ENCODE data around the gene SRGAP1. TPM values are rescaled to one million over a fixed set of nuclear protein-coding genes. Genes with fewer than 3 reads are reported as not detected.
A peak's percentile ranks its signal among the peaks of the same experiment; 100 is the strongest.
"Not testable (repeated sequence)": the region's sequence is repeated elsewhere in the genome, so short reads cannot be mapped to it uniquely, and the experiment has no call there.

SRGAP1 gene
- total and polyA plus RNA-seq, 2 donors from 2014 or later: 1.8 to 13.5 TPM

DNA sequence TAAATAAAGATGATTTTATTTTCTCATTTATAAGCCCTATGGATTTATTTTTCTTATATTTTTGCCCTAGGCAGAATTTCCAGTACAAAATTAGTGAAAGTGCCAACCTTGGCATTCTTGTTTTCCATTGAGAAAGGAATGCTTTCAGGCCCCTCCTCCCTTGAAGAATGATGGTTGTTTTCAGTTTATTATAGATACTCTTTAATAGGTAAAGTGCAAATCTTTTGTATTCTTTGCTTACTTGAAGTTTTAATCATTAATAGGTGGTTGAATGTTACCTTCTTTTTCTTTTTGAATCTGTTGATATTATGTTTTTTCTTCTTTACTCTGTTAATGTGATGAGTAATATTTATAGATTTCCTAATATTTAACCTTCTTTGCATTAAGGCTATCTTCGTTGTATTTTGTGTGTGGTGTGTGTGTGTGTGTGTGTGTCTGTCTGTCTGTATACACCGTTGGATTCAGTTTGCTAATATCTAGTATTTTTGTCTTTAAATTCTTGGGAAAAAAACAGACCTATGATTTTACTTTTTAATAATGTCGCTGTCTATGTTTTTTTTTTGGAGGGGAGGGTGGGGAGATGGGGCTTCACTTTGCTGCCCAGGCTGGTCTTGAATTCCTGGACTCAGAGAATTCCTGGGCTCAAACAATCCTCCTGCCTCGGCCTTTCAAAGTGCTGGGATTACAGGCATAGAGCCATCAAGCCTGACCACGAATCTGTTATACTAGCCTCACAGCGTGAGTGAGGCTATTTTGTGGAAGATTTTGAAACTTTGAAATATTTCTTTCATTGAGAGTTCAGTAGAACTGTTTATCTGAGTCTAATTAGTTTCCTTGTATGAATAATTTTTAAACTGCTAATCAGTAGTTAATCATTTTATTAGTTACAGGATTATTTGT lies 13.5 kb downstream of the SRGAP1 start:
- TF ChIP-seq, protein P1, sequence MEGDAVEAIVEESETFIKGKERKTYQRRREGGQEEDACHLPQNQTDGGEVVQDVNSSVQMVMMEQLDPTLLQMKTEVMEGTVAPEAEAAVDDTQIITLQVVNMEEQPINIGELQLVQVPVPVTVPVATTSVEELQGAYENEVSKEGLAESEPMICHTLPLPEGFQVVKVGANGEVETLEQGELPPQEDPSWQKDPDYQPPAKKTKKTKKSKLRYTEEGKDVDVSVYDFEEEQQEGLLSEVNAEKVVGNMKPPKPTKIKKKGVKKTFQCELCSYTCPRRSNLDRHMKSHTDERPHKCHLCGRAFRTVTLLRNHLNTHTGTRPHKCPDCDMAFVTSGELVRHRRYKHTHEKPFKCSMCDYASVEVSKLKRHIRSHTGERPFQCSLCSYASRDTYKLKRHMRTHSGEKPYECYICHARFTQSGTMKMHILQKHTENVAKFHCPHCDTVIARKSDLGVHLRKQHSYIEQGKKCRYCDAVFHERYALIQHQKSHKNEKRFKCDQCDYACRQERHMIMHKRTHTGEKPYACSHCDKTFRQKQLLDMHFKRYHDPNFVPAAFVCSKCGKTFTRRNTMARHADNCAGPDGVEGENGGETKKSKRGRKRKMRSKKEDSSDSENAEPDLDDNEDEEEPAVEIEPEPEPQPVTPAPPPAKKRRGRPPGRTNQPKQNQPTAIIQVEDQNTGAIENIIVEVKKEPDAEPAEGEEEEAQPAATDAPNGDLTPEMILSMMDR (IDR thresholded peaks at IDR 0.05; ENCODE audit: borderline replicate concordance, extremely low read depth, insufficient read depth): no peak
- no peak overlapping the region for H3K27ac ChIP-seq (ENCODE audit: low read depth in 2 of 2, low read length in 2 of 2)
- no peak for FAIRE-seq

DNA sequence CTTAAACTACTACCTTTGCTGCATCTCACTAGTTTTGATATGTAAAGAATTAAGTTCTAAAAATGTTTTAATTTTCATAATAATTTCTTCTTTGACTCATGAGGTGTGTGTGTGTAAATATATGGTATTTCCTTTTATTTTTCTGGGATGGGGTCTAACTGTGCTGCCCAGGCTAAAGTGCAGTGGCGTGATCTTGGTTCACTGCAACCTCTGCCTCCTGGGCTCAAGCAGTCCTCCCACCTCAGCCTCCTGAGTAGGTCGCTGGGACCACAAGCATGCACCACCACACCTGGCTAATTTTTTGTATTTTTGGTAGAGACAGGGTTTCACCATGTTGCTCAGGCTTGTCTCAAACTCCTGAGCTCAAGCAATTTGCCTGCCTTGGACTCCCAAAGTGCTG lies 15.4 kb downstream of the SRGAP1 start:
- H3K27ac ChIP-seq (ENCODE audit: low read depth in 2 of 2, low read length in 2 of 2); H3K36me3 ChIP-seq (ENCODE audit: control insufficient read depth in 2 of 3, insufficient read depth in 3 of 3, low read length in 3 of 3); H3K4me3 ChIP-seq (ENCODE audit: low read length in 3 of 3); FAIRE-seq; H3K9ac ChIP-seq (ENCODE audit: low read length in 3 of 3); H3K4me1 ChIP-seq (ENCODE audit: control insufficient read depth in 2 of 3, insufficient read depth in 2 of 3, low read depth in 1 of 3, low read length in 3 of 3); H3K9me3 ChIP-seq (ENCODE audit: control insufficient read depth in 2 of 3, insufficient read depth in 1 of 3, low read length in 3 of 3); DNase-seq; intact Hi-C loops (cut with DNase I); H3K27me3 ChIP-seq (ENCODE audit: control insufficient read depth, insufficient read depth, low read length): not testable (repeated sequence)

More for the DNA sequence above, 13.5 kb downstream of the SRGAP1 start:
- Histone ChIP-seq H3K4me1 (ENCODE audit: control insufficient read depth in 2 of 3, insufficient read depth in 2 of 3, low read depth in 1 of 3, low read length in 3 of 3) (peaks cover 0 to 9% (median 4%) of the 10 kb centered on the region in 3 donors), H3K9me3 (ENCODE audit: control insufficient read depth in 2 of 3, insufficient read depth in 1 of 3, low read length in 3 of 3) (no peaks in the 10 kb centered on the region), H3K9ac (ENCODE audit: low read length in 3 of 3) (no peak overlapping the region), H3K36me3 (ENCODE audit: control insufficient read depth in 2 of 3, insufficient read depth in 3 of 3, low read length in 3 of 3) (no peaks in the 10 kb centered on the region), H3K4me3 (ENCODE audit: low read length in 3 of 3) (peak overlapping the region in 1 of 3 donors; percentile 1), H3K27me3 (ENCODE audit: control insufficient read depth, insufficient read depth, low read length) (no peaks in the 10 kb centered on the region)
- intact Hi-C loops (cut with DNase I): no loop called here
- DNase-seq: no peak

DNA sequence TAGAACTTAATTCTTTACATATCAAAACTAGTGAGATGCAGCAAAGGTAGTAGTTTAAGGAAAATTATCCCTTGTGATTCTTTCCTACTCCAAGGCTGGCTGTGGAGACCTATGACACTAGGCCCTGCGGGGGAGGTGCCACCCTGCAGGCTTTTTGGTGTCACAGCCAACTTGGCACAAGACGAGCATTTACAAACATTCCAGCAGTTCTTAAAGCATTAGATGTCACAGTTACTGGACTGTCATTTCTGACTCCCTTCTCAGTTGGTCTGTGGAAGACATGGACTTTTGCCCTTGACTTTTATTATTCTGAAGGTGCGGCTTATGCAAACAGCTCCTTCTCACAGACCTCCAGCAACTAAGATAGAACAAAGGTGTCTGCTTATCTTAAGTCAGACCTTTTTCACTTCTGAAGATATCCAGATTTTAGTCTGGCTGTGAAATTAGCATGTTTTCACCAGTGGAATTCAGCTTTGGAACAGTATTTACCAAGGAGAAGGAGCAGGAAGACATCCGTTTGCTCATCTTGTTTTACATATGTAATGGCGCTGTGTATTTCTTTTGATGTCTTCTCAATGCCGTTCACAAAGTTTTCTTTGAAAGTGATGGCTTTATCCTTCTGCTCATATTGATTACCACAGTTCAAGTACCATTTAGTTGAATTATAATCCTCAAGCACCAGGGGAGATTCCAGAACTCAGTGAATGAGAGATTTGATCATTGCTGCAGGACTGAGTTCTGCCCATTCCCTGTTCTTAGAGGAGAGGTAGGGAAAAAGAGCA lies 17.9 kb downstream of the SRGAP1 start:
- H3K27ac ChIP-seq (ENCODE audit: low read depth in 2 of 2, low read length in 2 of 2): peak overlapping the region in 1 of 2 donors; percentile 17
- H3K4me3 ChIP-seq (ENCODE audit: low read length in 3 of 3): peak overlapping the region in 1 of 3 donors; percentile 5
- TF ChIP-seq, protein P1 (IDR thresholded peaks at IDR 0.05; ENCODE audit: borderline replicate concordance, extremely low read depth, insufficient read depth): no peak
- no peaks in the 10 kb centered on the region for H3K27me3 ChIP-seq (ENCODE audit: control insufficient read depth, insufficient read depth, low read length)
- DNase-seq (peak in 4 of 5 donors; percentile 65 to 83 (median 74)), FAIRE-seq (no peak)
- H3K9me3 ChIP-seq (ENCODE audit: control insufficient read depth in 2 of 3, insufficient read depth in 1 of 3, low read length in 3 of 3): no peaks in the 10 kb centered on the region
- no peak overlapping the region for H3K9ac ChIP-seq (ENCODE audit: low read length in 3 of 3)
- peaks cover 0 to 4% (median 3%) of the 10 kb centered on the region in 3 donors for H3K4me1 ChIP-seq (ENCODE audit: control insufficient read depth in 2 of 3, insufficient read depth in 2 of 3, low read depth in 1 of 3, low read length in 3 of 3)
- intact Hi-C loops (cut with DNase I): no loop called here
- H3K36me3 ChIP-seq (ENCODE audit: control insufficient read depth in 2 of 3, insufficient read depth in 3 of 3, low read length in 3 of 3): no peaks in the 10 kb centered on the region

DNA sequence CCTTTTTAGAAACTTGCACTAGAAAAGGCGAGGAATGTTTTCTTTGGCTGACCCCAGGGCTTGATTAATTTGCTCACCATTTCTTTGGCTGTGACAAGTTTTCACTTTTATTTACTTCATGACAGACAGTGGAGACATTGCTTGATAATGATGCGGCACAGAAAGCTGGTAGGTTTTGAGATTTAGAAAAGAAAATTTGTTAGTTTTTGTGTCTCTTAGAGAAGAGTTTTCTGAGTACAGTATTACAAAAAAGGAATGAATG lies 18.4 kb downstream of the SRGAP1 start:
- no peak for FAIRE-seq
- peak overlapping the region in 1 of 2 donors; percentile 17 for H3K27ac ChIP-seq (ENCODE audit: low read depth in 2 of 2, low read length in 2 of 2)
- DNase-seq: no peak
- intact Hi-C loops (cut with DNase I): no loop called here
- H3K36me3 ChIP-seq (ENCODE audit: control insufficient read depth in 2 of 3, insufficient read depth in 3 of 3, low read length in 3 of 3): no peaks in the 10 kb centered on the region
- no peaks in the 10 kb centered on the region for H3K27me3 ChIP-seq (ENCODE audit: control insufficient read depth, insufficient read depth, low read length)
- H3K9me3 ChIP-seq (ENCODE audit: control insufficient read depth in 2 of 3, insufficient read depth in 1 of 3, low read length in 3 of 3): no peaks in the 10 kb centered on the region
- H3K4me3 ChIP-seq (ENCODE audit: low read length in 3 of 3): peak overlapping the region in 1 of 3 donors; percentile 5
- H3K9ac ChIP-seq (ENCODE audit: low read length in 3 of 3): no peak overlapping the region
- TF ChIP-seq, protein P1 (IDR thresholded peaks at IDR 0.05; ENCODE audit: borderline replicate concordance, extremely low read depth, insufficient read depth): no peak
- peaks cover 0 to 4% (median 3%) of the 10 kb centered on the region in 3 donors for H3K4me1 ChIP-seq (ENCODE audit: control insufficient read depth in 2 of 3, insufficient read depth in 2 of 3, low read depth in 1 of 3, low read length in 3 of 3)

All from kidney (tissue), 14 donors.